Suprapubic skin (tissue), 4 donors: Measurements from ENCODE around the gene NFIB. TPM values are rescaled to one million over a fixed set of nuclear protein-coding genes. Genes with fewer than 3 reads are reported as not detected.

Experiments used
- DNase-seq, 2 donors: peaks; one replicate each; pipeline ENCODE4 v3.0.0-alpha.2; 2019; ENCODE audit warnings: low spot score in 2 of 2
- H3K27ac ChIP-seq: fragments of 200-600 bp; sonication (generic); one replicate; pipeline ENCODE4 v1.5.1; 2019
- H3K27me3 ChIP-seq: fragments of 200-600 bp; sonication (generic); one replicate; pipeline ENCODE4 v1.5.1; 2019
- H3K36me3 ChIP-seq: fragments of 200-600 bp; sonication (generic); one replicate; pipeline ENCODE4 v1.5.1; 2019
- H3K4me1 ChIP-seq: fragments of 200-600 bp; sonication (generic); one replicate; pipeline ENCODE4 v1.5.1; 2019
- H3K4me3 ChIP-seq: fragments of 200-600 bp; sonication (generic); one replicate; pipeline ENCODE4 v1.5.1; 2019; ENCODE audit warnings: mild to moderate bottlenecking
- H3K9me3 ChIP-seq: fragments of 200-600 bp; sonication (generic); one replicate; pipeline ENCODE4 v1.5.1; 2019
- CTCF ChIP-seq, 2 donors: fragments of 200-600 bp in 1 of 2; fragments of 450-650 bp in 1 of 2; sonication (generic) in 1 of 2; IDR thresholded peaks; one replicate each; pipeline ENCODE4 v1.5.1; 2016 to 2019; ENCODE audit warnings: antibody characterized with exemption in 2 of 2, mild to moderate bottlenecking in 1 of 2, moderate library complexity in 1 of 2
- EP300 ChIP-seq: sonication (generic); formaldehyde crosslinking; IDR thresholded peaks from one replicate; pipeline ENCODE4 v1.6.1; 2017; ENCODE audit warnings: antibody characterized with exemption
- POLR2A ChIP-seq, 2 donors: fragments of 450-650 bp; IDR thresholded peaks; one replicate each; pipeline ENCODE4 v1.6.1; 2017; ENCODE audit warnings: antibody characterized with exemption in 2 of 2, mild to moderate bottlenecking in 2 of 2, moderate library complexity in 2 of 2
- POLR2AphosphoS5 ChIP-seq, 3 donors: sonication (generic); formaldehyde crosslinking; IDR thresholded peaks; one replicate each; pipeline ENCODE4 v1.6.1; 2017; ENCODE audit warnings: antibody characterized with exemption in 3 of 3
- WGBS: methylation state at CpG from one replicate; pipeline ENCODE4 v1.1.5; 2018; 5-methylcytosine and 5-hydroxymethylcytosine counted together
- total RNA-seq, 4 donors: library from RNA; depleted of rRNA; stranded (reverse); fragments of >200 nt; gene quantifications; one replicate each; pipeline ENCODE4 v1.1.0, GENCODE V29; 2016

NFIB gene
- total RNA-seq, 4 donors from 2014 or later, result 90.4 to 204 (median 112) TPM

- DNase-seq, result no peak
- Histone ChIP-seq H3K27me3 (no peaks in the 10 kb centered on the region), H3K27ac (no peak overlapping the region), H3K4me3 (no peak overlapping the region), H3K36me3 (peaks cover 3% of the 10 kb centered on the region), H3K9me3 (no peaks in the 10 kb centered on the region), H3K4me1 (peaks cover 35% of the 10 kb centered on the region)
- TF ChIP-seq POLR2AphosphoS5 (IDR thresholded peaks at IDR 0.05) (no peak), CTCF (IDR thresholded peaks at IDR 0.05) (no peak), EP300 (no peak), POLR2A (IDR thresholded peaks at IDR 0.05) (no peak)
- 100% methylated on average over 1 of the region's 1 CpG for WGBS
These were observed 155.0 kb downstream of the NFIB start for GRCh38 chr9:14158916-14159315.

GRCh38 chr9:14158136-14158813 lies 155.7 kb downstream of the NFIB start:
- TF ChIP-seq POLR2AphosphoS5 (IDR thresholded peaks at IDR 0.05) (no peak), CTCF (IDR thresholded peaks at IDR 0.05) (no peak), POLR2A (IDR thresholded peaks at IDR 0.05) (no peak), EP300 (no peak)
- DNase-seq, result no peak
- Histone ChIP-seq H3K9me3 (no peaks in the 10 kb centered on the region), H3K36me3 (peaks cover 3% of the 10 kb centered on the region), H3K4me3 (no peak overlapping the region), H3K4me1 (peaks cover 39% of the 10 kb centered on the region), H3K27me3 (no peaks in the 10 kb centered on the region), H3K27ac (no peak overlapping the region)
- 87% methylated on average over 2 of the region's 2 CpGs for WGBS

GRCh38 chr9:14157191-14157590 lies 156.8 kb downstream of the NFIB start:
- TF ChIP-seq EP300 (no peak), POLR2A (IDR thresholded peaks at IDR 0.05) (no peak), POLR2AphosphoS5 (IDR thresholded peaks at IDR 0.05) (no peak), CTCF (IDR thresholded peaks at IDR 0.05) (no peak)
- Histone ChIP-seq H3K27me3 (no peaks in the 10 kb centered on the region), H3K4me1 (peaks cover 44% of the 10 kb centered on the region), H3K9me3 (no peaks in the 10 kb centered on the region), H3K36me3 (peaks cover 3% of the 10 kb centered on the region), H3K4me3 (no peak overlapping the region), H3K27ac (no peak overlapping the region)
- 99% methylated on average over 4 of the region's 4 CpGs for WGBS
- DNase-seq, result no peak

- H3K27ac ChIP-seq, result no peak overlapping the region
- no peaks in the 10 kb centered on the region for H3K9me3 ChIP-seq
- H3K36me3 ChIP-seq, result peaks cover 3% of the 10 kb centered on the region
- no peaks in the 10 kb centered on the region for H3K27me3 ChIP-seq
- peaks cover 42% of the 10 kb centered on the region for H3K4me1 ChIP-seq
- no peak for DNase-seq
- 58% methylated on average over 6 of the region's 6 CpGs for WGBS
- no peak overlapping the region for H3K4me3 ChIP-seq
- TF ChIP-seq EP300 (no peak), POLR2A (IDR thresholded peaks at IDR 0.05) (no peak), POLR2AphosphoS5 (IDR thresholded peaks at IDR 0.05) (no peak), CTCF (IDR thresholded peaks at IDR 0.05) (no peak)
These were observed 157.9 kb downstream of the NFIB start for GRCh38 chr9:14156046-14156445.

GRCh38 chr9:14155237-14155636 lies 158.7 kb downstream of the NFIB start:
- H3K4me3 ChIP-seq, result no peak overlapping the region
- no peaks in the 10 kb centered on the region for H3K27me3 ChIP-seq
- TF ChIP-seq POLR2AphosphoS5 (IDR thresholded peaks at IDR 0.05), result no peak
- no peak for TF ChIP-seq EP300
- TF ChIP-seq POLR2A (IDR thresholded peaks at IDR 0.05), result no peak
- TF ChIP-seq CTCF (IDR thresholded peaks at IDR 0.05), result no peak
- H3K36me3 ChIP-seq, result peaks cover 3% of the 10 kb centered on the region
- H3K27ac ChIP-seq, result no peak overlapping the region
- no peak for DNase-seq
- H3K4me1 ChIP-seq, result peaks cover 39% of the 10 kb centered on the region
- no peaks in the 10 kb centered on the region for H3K9me3 ChIP-seq
- WGBS, result 33% methylated on average over 1 of the region's 1 CpG
